Colonic mucosa (tissue), 4 donors: ENCODE measurements around the gene ATAD3B. TPM values are rescaled to one million over a fixed set of nuclear protein-coding genes. Genes with fewer than 3 reads are reported as not detected.
"Not testable (repeated sequence)": the region's sequence is repeated elsewhere in the genome, so short reads cannot be mapped to it uniquely, and the experiment has no call there.

Source experiments
- DNase-seq: peaks from one replicate; pipeline ENCODE4 v3.0.0-alpha.2; 2020
- H3K27ac ChIP-seq: fragments of 200-600 bp; one replicate; pipeline ENCODE4 v1.8.0; 2021
- H3K27me3 ChIP-seq: fragments of 200-600 bp; one replicate; pipeline ENCODE4 v1.8.0; 2021
- H3K36me3 ChIP-seq: fragments of 200-600 bp; one replicate; pipeline ENCODE4 v1.8.0; 2021
- H3K4me1 ChIP-seq: fragments of 200-600 bp; one replicate; pipeline ENCODE4 v1.8.0; 2021; ENCODE audit warnings: mild to moderate bottlenecking
- H3K4me3 ChIP-seq: fragments of 200-600 bp; one replicate; pipeline ENCODE4 v1.8.0; 2021
- H3K9ac ChIP-seq, 2 donors: one replicate each; pipeline ENCODE4 v1.7.0; 2013; ENCODE audit warnings: control low read depth in 2 of 2, low read depth in 2 of 2, low read length in 2 of 2
- H3K9me3 ChIP-seq: fragments of 200-600 bp; one replicate; pipeline ENCODE4 v1.8.0; 2021
- intact Hi-C: fragments of 100-400 bp; cut with DNase I; formaldehyde crosslinking; loops from one replicate; pipeline ENCODE4 v1.14.1; 2022
- total RNA-seq, 2 donors: library from RNA; stranded (reverse); fragmentation: NEBNext Ultra II Directional in 1 of 2; extraction: Animal tissue kit (Norgen Biotek cat#: 25700) in 1 of 2; gene quantifications; one replicate each; pipeline ENCODE4 v1.2.1, GENCODE V29; 2021
- TF ChIP-seq, protein P1 (sequence below): fragments of 200-600 bp; IDR thresholded peaks from one replicate; pipeline ENCODE4 v1.8.0; 2022; ENCODE audit warnings: antibody characterized with exemption, mild to moderate bottlenecking
- donor health status: healthy.
- donor health status: DM: no; HTN: no; CAD: no.
- donor health status: DM: no; HTN: no; CAD: no.

ATAD3B gene
- total RNA-seq, 2 donors from 2014 or later: 16.6 to 62.9 TPM

DNA sequence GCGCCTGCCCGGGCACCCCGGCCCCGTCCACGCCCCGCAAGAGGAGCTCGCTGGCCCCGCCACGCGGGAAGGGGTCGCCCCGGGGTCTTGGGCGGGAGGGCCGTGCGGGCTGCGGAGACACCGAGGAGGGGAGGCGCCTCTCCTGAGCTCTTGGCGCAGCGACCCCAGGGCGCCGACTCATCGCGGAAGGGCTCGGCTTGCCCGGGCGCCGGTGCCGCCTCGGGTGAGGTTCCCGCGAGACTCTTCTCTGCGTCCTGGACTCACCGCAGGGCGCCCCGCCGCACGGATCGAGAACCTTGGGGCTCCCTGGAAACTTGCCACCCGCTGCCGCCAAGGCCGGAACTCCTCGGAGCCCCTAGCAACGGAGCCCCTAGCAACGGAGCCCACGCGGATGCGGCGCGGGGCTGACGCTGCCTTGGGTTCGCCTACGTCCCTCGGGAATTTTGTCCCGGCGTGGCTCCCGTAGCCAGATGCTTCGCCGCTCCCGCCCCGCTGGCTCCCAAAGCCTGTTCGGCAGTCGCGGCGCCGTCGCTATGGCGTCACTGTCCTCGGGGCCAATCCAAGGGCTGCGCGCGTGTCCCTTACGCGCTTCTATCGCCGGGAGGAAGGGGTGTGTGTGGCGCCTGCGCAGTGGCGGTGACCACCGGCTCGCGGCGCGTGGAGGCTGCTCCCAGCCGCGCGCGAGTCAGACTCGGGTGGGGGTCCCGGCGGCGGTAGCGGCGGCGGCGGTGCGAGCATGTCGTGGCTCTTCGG lies 40.1 kb downstream of the ATAD3B start, which contains the start of gene ATAD3A:
Gene ATAD3A (plus strand): TSS at position 630 of the 753 bp plus-strand sequence. CDS start 107 bp downstream, at position 737.
- peaks cover 3% of the 10 kb centered on the region for H3K4me1 ChIP-seq
- no peaks in the 10 kb centered on the region for H3K9me3 ChIP-seq
- TF ChIP-seq, protein P1, sequence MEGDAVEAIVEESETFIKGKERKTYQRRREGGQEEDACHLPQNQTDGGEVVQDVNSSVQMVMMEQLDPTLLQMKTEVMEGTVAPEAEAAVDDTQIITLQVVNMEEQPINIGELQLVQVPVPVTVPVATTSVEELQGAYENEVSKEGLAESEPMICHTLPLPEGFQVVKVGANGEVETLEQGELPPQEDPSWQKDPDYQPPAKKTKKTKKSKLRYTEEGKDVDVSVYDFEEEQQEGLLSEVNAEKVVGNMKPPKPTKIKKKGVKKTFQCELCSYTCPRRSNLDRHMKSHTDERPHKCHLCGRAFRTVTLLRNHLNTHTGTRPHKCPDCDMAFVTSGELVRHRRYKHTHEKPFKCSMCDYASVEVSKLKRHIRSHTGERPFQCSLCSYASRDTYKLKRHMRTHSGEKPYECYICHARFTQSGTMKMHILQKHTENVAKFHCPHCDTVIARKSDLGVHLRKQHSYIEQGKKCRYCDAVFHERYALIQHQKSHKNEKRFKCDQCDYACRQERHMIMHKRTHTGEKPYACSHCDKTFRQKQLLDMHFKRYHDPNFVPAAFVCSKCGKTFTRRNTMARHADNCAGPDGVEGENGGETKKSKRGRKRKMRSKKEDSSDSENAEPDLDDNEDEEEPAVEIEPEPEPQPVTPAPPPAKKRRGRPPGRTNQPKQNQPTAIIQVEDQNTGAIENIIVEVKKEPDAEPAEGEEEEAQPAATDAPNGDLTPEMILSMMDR: no peak
- peak within 1 kb of the TSS; percentile 96 for H3K4me3 ChIP-seq
- H3K36me3 ChIP-seq: no peaks in the 10 kb centered on the region
- intact Hi-C loops: no loop called here
- no peaks in the 10 kb centered on the region for H3K27me3 ChIP-seq
- peak within 1 kb of the TSS; percentile 88 for H3K27ac ChIP-seq
- peak within 1 kb of the TSS; percentile 90 to 93 for H3K9ac ChIP-seq
- peak; percentile 99 for DNase-seq

DNA sequence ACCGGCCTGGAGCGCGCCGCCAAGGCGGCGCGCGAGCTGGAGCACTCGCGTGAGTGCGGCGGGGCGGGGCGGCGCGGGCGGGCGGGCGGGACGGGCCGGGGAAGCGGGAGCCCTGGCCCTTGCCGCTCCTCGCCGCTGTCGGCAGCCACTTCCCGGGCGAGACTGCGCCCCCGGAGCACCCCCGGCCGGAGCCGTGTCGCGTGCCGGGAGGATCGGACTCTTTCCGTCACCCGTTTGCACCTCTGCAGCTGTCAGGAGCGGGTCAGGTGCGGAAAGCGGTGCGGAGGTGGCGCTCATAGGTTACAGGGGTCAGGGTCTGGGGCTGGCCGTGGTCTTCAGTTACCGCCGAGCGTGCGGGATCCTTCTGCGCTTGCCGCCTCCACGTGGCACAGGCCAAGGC lies 40.9 kb downstream of the ATAD3B start:
- H3K9ac ChIP-seq: peak overlapping the region in 1 of 2 donors; percentile 12
- intact Hi-C loops, DNase-seq, H3K27me3 ChIP-seq, H3K4me1 ChIP-seq, H3K36me3 ChIP-seq, H3K9me3 ChIP-seq, H3K27ac ChIP-seq: not testable (repeated sequence)
- peak overlapping the region; percentile 96 for H3K4me3 ChIP-seq

DNA sequence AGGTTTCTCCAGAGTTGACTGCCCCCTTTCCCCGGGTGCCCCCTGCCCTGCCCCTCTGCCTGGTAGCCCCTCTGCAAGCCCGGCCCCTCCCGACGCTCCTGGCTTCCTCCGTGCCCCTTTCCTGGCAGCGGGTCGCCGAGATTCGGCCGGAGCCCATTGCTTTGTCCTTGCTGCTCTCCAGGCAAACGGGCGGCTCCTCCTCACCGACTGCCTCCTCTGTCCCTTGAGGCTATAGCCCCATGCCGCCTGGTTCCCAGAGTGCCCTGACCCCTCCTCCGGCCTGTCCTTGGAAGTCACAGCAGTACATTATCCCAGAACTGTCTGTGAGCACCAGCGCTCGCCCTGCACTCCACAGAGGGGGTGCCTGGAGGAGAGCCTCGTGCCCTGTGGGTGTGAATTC lies 42.1 kb downstream of the ATAD3B start:
- H3K36me3 ChIP-seq, intact Hi-C loops, H3K27ac ChIP-seq, H3K9ac ChIP-seq, H3K4me1 ChIP-seq, H3K4me3 ChIP-seq, DNase-seq, H3K9me3 ChIP-seq, H3K27me3 ChIP-seq: not testable (repeated sequence)

DNA sequence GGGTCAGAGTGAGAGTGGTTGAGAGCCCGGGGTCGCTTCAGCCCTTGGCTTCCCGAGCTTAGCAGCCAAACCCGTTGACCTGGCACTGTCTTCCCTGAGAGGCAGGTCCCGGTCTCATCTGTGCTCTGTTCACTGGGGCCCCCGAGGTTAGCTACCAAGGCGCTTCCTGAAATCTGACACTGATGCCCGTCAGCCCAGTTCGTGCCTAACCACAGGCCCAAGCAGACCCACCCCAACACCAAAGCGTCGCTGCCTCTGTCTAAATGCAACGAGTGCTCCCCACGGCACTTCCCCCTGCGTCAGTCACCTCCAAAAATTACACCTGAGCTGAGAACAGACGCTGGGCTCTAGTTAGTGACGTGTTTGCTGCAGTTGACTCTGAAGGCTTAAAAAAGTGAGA lies 42.8 kb downstream of the ATAD3B start:
- H3K9ac ChIP-seq, intact Hi-C loops, H3K4me1 ChIP-seq, H3K36me3 ChIP-seq, H3K9me3 ChIP-seq, DNase-seq, H3K27ac ChIP-seq, H3K27me3 ChIP-seq, H3K4me3 ChIP-seq: not testable (repeated sequence)

DNA sequence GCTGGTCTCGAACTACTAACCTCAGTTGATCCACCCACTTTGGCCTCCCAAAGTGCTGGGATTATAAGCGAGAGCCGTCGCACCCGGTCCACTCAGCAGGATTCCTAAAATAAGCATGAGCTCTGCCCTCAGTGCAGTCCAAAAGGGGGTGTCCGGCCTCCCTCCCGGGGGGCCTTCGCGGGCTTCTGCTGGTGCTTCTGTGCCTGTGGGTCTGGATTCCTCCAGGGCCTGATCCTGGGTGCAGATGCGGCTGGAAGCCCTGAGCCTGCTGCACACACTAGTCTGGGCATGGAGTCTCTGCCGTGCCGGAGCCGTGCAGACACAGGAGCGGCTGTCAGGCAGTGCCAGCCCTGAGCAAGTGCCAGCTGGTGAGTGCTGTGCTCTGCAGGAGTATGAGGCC lies 45.4 kb downstream of the ATAD3B start:
- H3K27me3 ChIP-seq, H3K36me3 ChIP-seq, DNase-seq, H3K27ac ChIP-seq, H3K9ac ChIP-seq, H3K9me3 ChIP-seq, H3K4me3 ChIP-seq, H3K4me1 ChIP-seq, intact Hi-C loops: not testable (repeated sequence)

DNA sequence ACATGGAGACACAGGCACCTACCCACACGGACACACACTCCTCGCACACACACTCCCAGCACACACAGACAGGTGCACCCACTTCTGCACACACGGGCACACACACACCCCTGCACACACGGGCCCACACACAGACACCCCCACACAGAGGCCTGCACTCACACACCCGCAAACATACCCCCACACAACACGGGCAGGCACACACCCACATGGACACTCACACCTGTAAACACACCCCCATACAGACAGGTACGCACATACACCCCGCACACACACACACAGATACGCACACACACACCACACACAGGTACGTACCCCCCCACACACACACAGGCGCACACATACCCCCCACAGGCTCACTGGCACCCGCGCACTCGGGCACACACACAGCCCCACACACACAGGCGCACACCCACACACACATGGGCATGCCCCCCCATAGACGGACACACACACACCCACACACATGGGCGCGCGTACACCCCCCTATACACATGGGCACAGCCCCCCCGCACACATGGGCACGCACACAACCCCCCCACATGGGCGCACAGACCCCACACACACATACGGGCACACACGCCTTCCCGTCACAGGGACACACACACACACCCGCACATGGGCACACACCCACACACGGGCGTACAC lies 46.5 kb downstream of the ATAD3B start:
- no peaks in the 10 kb centered on the region for H3K27me3 ChIP-seq
- intact Hi-C loops: no loop called here
- no peaks in the 10 kb centered on the region for H3K9me3 ChIP-seq
- no peak overlapping the region for H3K4me3 ChIP-seq
- DNase-seq: no peak
- H3K9ac ChIP-seq: no peak overlapping the region
- H3K27ac ChIP-seq: no peak overlapping the region
- no peaks in the 10 kb centered on the region for H3K36me3 ChIP-seq
- TF ChIP-seq, protein P1: no peak
- no peaks in the 10 kb centered on the region for H3K4me1 ChIP-seq

DNA sequence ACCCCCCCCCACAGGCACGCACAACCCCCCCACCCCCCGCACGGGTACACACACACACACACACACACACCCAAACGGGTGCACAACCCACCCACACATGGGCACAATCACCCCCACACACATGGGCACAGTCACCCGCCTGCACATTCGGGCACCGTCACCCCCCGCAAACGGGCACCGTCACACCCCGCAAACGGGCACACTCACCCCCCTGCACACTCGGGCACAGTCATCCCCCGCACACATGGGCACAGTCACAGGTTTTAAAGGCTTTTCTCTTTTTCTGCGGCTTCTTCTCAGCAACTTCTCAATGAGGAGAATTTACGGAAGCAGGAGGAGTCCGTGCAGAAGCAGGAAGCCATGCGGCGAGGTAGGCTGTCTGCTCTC lies 47.0 kb downstream of the ATAD3B start:
- H3K27me3 ChIP-seq, H3K4me3 ChIP-seq, H3K27ac ChIP-seq, H3K4me1 ChIP-seq, H3K9me3 ChIP-seq, H3K9ac ChIP-seq, DNase-seq, intact Hi-C loops, H3K36me3 ChIP-seq: not testable (repeated sequence)

DNA sequence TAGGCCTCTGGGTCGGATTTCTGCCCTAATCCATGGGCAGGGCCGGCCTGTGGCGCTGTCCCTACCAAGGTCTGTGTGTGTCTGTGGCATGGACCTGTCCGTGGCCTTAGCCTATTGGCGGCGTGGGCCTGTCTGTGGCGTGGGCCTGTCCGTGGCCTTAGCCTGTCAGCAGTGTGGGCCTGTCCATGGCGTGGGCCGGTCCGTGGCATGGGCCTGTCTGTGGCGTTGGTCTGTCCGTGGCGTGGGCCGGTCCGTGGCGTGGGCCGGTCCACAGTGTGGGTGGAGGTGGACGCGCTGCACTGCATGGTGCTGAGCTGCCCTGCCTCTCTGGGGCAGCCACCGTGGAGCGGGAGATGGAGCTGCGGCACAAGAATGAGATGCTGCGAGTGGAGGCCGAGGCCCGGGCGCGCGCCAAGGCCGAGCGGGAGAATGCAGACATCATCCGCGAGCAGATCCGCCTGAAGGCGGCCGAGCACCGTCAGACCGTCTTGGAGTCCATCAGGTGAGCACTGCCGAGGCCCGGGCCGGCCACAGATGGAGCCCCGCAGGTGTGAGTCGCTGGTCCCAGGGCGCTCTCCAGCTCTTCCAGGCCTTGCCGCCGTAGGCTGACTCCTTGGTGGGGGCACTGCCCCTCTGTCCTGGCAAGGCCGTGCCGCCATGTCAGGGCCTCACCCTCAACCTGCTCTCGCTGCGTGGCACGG lies 48.4 kb downstream of the ATAD3B start:
- H3K9me3 ChIP-seq, H3K9ac ChIP-seq, H3K4me3 ChIP-seq, H3K27ac ChIP-seq, H3K4me1 ChIP-seq, H3K36me3 ChIP-seq, H3K27me3 ChIP-seq, DNase-seq, intact Hi-C loops: not testable (repeated sequence)
